GM19328 (cell line): ENCODE data around the gene TLE1.
"Not testable (repeated sequence)": the region's sequence is repeated elsewhere in the genome, so short reads cannot be mapped to it uniquely, and the experiment has no call there.

Source experiments
- ATAC-seq: cut with Tn5 transposase; IDR thresholded peaks from one replicate; pipeline ENCODE4 v1.9.1; 2021; ENCODE audit warnings: mild to moderate bottlenecking, moderate library complexity; ENCODE audit not compliant: unreplicated experiment

Gene TLE1

DNA sequence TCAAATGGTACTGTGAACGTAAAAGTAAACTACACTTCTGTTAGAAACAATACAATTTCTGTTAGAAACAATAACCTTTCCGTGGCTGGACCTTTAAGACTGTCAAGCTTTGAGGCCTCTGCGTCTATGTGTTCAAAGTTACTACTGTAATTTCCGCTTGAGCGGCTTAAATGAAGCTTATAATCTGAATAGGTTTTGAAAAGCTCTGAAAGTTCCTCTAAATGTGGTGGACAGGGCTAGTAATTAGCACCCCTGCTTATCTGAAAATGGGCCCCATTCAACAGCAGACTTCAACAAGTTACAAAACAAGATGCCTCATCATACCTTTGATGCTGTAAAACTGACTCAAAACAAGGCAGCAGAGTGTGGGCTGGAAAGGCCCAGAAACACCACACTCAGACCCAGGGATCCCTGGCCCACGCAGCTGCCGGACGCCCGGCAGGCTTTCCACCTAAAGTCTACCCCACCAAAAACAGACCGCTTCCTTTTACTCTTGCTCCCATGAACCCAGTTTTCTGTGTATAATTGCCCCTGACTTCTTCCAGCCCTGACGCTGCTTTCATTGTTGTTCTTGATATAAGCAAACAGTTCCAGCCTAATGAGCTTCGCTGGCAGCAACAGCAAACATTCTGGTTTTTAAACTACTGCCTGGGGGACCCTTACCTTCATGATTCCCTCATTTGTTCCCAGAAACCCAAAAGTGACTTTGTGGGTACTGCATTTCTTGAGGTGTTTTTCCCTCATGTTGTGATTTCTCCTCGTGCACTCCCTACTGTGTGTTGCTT lies 66.7 kb downstream of the TLE1 start:
- no peak for ATAC-seq

DNA sequence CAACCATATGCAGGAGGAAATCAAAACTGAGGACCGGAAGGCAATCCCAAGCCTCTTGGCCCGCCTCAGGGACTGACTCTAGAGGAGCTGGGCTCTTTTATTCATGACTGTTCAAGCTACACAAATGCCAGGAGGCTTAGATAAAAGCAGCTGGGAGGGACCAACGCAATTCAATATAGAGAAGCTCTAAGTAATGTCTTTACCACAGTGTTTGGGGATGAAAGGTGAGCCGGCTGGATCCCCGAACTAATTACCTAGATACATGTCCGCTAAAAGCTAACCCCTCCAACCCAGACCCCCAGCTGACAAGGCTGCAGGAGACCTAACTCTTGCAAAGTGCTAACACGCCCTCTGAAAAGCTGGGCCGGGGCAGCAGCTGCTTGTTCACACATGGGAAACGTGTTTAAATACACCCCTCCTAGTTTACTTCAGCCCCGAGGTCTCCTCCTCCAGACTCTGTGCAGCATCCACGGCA lies 67.5 kb downstream of the TLE1 start:
- no peak for ATAC-seq

GRCh38 chr9:81621118-81621517 lies 68.2 kb downstream of the TLE1 start:
- no peak for ATAC-seq

GRCh38 chr9:81620002-81620390 lies 69.4 kb downstream of the TLE1 start:
- no peak for ATAC-seq

GRCh38 chr9:81619353-81620001 lies 69.9 kb downstream of the TLE1 start:
- no peak for ATAC-seq

GRCh38 chr9:81618923-81619322 lies 70.4 kb downstream of the TLE1 start:
- ATAC-seq = no peak

DNA sequence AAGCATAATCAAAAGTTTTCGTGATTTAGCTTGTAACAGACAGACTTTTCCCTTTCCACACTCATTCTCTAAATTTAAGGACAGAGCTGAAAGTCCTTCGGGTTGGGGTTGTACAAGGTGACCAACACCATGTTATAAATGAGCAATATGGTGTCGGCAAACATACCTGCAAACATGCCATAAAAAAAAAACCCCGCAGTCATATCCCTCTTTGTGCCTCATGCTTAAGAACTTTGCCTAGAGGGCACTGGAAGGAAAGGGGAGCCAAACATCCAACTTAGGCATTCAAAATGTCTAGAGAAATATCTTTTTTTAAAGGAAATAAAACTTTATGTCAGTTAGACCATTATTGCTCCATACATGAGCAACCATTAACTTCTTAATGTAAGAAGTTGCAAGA lies 73.2 kb downstream of the TLE1 start:
- no peak for ATAC-seq

DNA sequence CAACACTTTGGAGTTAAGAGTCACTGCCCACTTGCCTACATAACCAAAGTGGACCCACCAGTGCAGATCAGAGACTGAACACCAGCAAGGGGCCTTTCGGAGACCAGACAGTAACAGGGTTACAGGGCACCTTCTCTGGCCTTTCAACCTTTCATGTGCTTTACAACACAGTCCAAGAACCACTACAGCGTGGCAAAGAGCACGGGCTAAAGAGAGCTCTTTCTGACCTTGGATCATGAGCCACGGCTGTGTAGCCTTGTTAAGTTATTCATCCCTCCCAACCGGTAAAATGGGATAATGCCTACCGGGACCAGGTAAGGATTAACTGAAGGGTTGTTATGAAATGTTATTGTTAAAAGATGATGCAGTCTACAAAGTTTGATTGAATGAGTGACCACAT lies 75.0 kb downstream of the TLE1 start:
- no peak for ATAC-seq

- ATAC-seq = no peak
These were observed 76.1 kb downstream of the TLE1 start for GRCh38 chr9:81613002-81613812.

DNA sequence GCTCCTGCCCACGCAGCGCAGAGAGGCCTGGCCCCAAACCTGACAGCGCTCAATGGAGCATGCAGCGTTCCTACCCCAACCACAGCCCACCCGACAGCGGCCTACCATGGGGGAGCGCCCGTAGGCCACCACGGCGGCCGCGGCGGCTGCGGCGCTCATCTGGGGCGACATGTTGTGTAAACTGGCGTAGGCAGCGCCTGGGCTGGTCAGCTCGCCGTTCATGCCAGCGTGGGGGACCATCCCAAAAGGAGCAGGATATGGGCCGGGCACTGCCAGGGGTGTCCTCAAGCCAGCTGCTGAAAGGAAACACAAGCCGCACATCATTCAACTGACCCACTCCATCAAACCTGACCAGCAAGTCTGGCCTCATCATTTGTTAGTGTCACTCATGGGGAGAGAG lies 77.7 kb downstream of the TLE1 start:
- no peak for ATAC-seq

DNA sequence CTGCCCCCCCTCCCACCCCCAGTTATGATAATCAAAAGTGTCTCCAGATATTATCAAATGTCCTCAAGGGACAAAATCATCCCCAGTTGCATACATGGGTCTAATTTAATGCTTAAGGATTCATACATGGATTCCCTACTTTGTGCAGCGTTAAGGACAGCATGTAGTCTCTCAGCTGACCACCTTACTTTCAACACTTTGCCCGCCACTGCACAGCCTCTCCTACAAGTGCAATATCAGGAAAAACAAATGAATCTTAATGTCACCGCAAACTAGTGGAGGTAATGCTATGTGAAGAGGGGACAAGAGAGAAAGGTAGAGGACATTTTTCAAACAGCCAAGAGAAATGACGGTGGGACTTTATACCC lies 78.6 kb downstream of the TLE1 start:
- no peak for ATAC-seq

GRCh38 chr9:81609782-81610739 lies 79.3 kb downstream of the TLE1 start:
- ATAC-seq = no peak

GRCh38 chr9:81608289-81608657 lies 81.1 kb downstream of the TLE1 start:
- no peak for ATAC-seq

DNA sequence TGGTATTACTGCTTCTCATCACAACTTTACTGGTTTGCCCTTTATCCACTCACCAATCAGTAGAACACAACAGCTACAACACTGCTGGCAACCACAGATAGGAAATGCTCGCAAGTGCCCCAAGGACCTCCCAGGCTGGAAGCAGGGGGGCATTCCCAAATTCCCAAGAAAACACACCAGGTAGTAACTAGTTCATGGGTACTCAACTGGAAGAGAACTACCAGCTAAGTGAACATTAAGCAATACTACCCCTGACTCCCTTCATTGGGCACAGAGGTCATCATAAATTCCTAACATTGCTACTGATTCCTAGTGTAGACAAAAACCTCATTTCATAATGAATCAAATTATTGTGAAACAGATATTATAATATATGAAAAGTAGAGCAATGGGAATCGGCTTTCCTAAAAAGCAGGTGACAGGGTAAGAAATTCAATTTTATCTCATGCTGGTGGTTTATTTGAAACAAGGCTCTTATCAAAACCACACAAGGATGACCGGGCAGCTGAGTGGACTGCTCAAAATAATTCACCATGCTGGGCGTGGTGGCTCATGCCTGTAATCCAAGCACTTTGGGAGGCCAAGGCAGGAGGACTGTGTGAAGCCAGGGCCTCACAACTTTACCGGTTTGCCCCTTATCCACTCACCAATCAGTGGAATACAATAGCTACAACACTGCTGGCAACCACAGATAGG lies 81.6 kb downstream of the TLE1 start:
- no peak for ATAC-seq

GRCh38 chr9:81606261-81606660 lies 83.1 kb downstream of the TLE1 start:
- not testable (repeated sequence) for ATAC-seq

- ATAC-seq = no peak
These were observed 84.1 kb downstream of the TLE1 start for GRCh38 chr9:81605170-81605670.

DNA sequence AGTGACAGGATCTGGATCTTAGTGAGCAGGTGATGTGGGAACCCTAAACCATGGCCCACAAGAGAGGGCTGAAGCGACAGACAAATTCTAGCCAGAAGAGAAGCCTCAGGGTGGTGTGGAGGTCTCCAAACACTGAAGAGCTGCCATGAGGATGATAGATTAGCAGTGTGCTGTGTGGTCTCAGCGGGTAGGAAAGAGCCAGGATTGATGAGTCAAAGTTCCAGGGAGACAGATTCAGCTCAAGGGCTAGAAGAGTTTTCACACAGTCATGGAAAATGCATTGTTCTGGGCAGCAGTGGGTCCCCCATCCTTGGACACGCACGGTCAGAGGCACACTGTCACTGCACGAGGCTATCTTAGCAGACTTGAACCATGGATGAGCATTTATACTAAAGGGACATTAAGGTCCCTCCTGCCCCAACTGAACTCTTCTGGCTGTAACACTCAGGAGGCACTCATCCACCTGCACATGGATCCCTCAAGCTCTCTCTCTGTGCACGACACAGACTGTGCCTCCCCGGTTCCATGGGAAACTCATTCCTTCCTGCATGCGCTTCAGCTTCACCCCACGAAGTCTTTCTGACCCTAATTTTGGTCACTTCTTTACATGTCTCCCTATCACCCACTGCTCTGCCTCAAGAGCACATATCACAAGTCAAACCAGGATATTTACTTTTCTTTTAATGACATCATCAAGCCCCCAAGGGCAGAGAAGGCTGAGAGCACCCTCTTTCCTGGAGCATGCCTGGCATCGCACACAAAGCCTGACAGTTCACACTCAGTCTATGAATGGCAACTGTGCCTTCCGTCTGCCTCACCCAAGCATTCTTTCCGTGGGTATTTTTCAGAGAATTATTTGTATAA lies 84.8 kb downstream of the TLE1 start:
- no peak for ATAC-seq

DNA sequence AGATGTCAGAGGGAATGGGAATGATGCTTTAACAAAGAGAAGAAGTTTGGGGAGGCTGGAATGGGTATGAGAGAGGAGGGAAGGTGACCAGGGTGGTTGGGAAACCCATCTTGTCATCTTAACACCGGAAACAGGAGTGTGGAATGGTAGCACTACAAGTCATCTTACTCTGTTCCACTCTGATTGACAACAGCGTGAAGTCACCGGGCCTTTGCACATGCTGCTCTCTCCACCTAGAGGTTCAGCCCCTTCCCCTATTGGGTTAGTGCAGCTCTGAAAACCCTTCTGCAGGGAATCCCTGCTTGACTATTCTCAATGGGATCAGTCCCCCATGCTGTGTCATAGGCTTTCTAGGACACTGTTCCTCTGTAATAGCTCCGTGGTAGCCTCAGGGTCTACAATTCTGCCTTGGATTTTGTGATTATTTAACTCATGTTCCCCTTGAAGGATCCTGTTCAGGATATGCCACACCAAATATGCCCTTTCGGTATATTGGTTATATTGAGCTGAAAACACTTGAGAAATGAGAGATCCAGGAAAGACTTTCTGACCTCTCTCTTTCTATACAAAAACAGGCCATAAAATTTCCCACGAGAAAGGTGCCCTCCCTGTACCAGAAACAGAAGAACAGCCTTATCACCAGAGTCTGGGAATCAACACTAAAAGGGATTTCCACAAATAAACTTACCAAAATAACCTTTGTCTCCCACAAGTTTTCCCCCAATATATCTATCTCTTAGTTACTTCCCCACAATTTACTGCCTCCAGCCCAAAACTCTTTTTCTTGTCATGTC lies 86.3 kb downstream of the TLE1 start:
- no peak for ATAC-seq
